Neural cell (in vitro differentiated cells): Measurements from ENCODE around the gene POLE.

ENCODE experiments used
- CTCF ChIP-seq: fragments of 450-650 bp; IDR thresholded peaks from 2 replicates; pipeline ENCODE4 v1.5.1; 2014; ENCODE audit warnings: antibody characterized with exemption, mild to moderate bottlenecking, moderate library complexity; ENCODE audit not compliant: poor library complexity, severe bottlenecking
- EP300 ChIP-seq: fragments of 450-650 bp; conservative IDR thresholded peaks from 2 replicates; pipeline ENCODE4 v1.6.1; 2014; ENCODE audit warnings: antibody characterized with exemption, mild to moderate bottlenecking, moderate library complexity; ENCODE audit not compliant: poor library complexity, severe bottlenecking
- EZH2 ChIP-seq: fragments of 200-600, 300-800 bp; shearing (Covaris generic), sonication (generic); IDR thresholded peaks from 2 replicates; pipeline ENCODE4 v1.6.1; 2014; ENCODE audit warnings: antibody characterized with exemption, low read length, borderline replicate concordance, mild to moderate bottlenecking; ENCODE audit not compliant: insufficient read depth, poor library complexity, severe bottlenecking
- POLR2AphosphoS5 ChIP-seq: IDR thresholded peaks from 2 replicates; pipeline ENCODE4 v1.6.1; 2012

DNA sequence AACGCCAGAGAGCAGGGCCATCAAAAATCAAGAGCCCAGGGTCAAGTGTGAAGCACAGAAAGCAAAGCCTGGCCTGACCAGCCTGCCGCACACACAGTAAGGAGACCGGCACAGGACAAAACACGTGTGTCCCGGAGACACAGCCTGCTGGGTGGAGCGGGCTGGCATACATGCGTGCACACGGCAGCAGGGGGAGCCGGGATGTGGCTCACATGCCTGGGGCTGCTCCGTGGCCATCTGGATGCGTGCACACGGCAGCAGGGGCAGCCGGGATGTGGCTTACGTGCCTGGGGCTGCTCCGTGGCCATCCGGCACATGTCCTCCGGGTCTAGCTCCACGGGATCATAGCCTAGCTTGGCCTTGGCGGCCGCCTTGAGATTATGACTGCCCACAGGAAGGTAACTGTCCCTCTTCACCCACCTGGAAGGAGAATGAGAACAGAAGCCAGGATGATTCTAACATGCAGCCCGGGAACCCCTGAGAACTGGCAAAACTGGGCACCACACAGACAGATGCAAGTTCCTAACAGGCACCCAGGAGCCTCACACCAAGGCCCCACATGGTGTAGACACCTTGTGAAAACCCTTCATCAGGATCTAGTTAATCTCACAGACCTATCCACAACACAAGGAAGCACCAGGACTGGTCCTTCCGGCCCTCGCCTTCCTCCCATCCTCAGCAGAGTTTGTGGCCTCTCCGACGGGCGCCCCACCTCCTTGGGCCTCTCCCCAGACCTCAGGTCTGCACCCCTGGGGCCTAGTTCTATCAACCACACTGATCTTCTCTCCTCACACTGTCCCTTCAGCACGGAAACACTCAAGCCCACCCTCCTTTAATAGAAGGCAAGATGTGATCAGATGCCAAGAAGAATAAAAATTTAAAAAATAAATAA is 13.6 kb downstream of the POLE start:
- TF ChIP-seq CTCF: no peak
- TF ChIP-seq EP300: no peak
- TF ChIP-seq EZH2: no peak
- TF ChIP-seq POLR2AphosphoS5: no peak
